ACHN (cell line): ENCODE data around the gene MGAT5B.
"Not testable (repeated sequence)": the region's sequence is repeated elsewhere in the genome, so short reads cannot be mapped to it uniquely, and the experiment has no call there.

Source experiments
- DNase-seq: peaks from one replicate; pipeline ENCODE4 v3.0.0-alpha.2; 2015
- in situ Hi-C: cut with HindIII; loops from 2 replicates; pipeline ENCODE4 v1.10.0; 2017; ENCODE audit warnings: low sequenced_read_pairs, low pct_ligation_motif_present, low pct_unique_long_range_greater_than_20kb

Gene MGAT5B

DNA sequence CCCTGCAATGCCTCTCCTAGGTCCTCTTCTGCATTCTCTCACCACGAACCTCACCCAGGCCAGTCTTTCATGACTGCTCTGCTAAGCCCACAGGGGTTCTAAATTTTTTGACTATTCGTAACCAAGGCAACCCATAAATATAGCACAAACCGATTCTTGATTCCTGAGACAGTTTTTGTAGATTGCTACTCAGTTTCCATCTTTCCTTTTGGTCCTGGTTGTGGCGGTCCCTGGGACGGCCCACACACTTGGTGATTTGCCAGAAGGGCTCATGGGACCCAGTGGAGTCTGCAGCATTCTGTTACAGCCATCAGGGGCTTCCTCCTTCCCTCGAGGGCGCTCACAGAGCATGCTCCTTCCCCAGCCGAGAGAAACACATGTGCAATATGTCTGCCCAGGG lies 23.4 kb upstream of the MGAT5B start:
- in situ Hi-C loops = no loop called here
- DNase-seq = no peak

DNA sequence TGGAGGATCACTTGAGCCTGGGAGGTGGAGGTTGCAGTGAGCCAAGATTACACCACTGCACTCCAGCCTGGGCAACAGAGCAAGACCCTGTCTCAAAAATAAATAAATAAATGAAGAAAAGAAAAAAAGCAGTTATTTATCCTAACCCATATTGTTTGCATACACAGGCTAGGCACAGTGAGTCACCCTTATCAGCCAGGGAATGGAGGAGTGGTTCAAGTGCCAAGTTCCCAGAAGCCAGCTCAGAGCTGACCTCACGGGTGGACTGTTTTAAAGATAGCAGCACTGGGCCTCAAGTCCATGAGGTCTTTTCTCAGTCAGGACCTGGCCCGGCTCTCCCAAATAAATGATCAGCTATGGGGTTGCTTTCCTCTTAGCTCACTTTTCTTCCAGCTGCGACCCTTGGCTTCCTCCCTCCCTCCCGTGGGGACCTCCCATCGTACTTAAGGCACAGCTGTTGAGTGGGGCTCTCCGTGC lies 22.6 kb upstream of the MGAT5B start:
- in situ Hi-C loops = no loop called here
- no peak for DNase-seq

DNA sequence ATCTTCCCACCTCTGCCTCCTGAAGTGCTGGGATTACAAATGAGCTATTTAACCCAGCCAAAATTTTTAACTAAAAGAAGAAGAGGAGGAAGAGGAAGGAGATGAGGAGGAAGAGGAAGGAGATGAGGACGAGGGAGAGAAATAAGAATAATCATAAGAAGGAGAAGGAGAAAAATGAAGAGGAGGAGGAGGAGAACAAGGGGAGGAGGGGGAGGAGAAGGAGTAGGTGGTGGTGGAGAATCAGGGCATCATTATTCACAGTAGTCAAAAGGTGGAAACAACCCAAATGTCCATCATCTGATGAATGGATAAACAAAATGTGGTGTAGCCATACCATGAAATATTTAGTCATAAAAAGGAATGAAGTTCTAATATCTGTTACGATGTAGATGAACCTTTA lies 21.2 kb upstream of the MGAT5B start:
- DNase-seq = no peak
- in situ Hi-C loops = no loop called here

DNA sequence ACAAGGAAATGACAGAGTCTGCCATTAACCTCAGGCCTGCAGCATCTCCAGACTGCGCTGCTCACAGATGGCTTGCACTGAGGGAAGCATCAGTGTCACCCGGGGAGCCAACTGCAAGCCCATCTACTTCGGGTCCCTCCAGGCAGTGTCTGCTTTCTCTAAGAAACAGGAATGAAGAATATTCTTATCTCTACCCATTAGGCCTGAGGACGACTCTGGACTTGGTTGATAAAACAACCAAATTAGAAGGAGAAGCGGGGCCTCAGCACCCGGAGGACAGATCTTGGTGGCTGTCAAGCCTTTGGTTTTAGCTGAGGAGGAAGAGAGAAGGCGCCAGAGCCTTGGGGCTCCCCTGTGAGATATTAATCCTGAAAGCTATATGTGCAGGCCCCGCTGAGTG lies 19.5 kb upstream of the MGAT5B start:
- DNase-seq = no peak
- in situ Hi-C loops = no loop called here

DNA sequence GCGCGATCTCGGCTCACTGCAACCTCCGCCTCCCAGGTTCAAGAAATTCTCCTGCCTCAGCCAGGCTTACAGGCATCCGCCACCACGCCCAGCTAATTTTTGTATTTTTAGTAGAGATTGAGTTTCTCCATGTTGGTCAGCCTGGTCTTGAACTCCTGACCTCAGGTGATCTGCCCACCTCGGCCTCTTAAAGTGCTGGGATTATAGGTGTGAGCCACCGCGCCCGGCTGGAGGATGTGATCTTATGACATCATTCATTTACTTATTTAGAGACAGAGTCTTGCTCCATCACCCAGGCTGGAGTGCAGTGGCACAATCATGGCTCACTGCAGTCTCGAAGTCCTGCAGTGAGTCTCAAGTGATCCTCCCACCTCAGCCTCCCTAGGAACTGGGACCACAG lies 19.0 kb upstream of the MGAT5B start:
- DNase-seq, in situ Hi-C loops: not testable (repeated sequence)

DNA sequence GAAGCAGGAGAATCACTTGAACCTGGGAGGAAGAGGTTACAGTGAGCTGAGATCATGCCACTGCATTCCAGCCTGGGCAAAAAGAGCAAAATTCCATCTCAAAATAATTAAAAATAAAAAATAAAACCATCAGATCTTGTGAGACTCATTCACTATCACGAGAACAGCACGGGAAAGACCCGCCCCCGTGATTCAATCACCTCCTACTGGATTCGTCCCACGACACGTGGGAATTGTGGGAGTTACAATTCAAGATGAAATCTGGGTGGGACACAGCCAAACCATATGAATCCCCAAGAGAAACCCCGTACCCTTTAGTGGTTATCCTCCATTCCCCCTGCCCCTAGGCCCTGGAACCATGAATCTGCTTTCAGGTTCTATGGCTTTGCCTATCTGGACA lies 15.4 kb upstream of the MGAT5B start:
- in situ Hi-C loops = no loop called here

DNA sequence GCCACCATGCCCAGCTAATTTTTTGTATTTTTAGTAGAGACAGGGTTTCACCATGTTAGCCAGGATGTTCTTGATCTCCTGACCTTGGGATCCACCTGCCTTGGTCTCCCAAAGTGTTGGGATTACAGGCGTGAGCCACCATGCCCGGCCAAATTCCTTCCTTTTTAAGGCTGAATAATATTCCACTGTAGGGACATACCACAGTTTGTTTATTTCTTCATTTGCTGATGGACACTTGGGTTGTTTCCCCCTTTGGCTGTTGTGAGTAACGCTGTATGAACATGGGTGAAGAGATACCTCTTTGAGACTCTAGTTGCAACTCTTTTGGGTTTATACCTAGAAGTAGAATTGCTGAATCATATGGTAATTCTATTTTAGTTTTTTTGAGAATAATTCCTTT lies 13.1 kb upstream of the MGAT5B start:
- in situ Hi-C loops = no loop called here
- DNase-seq = no peak

More for the DNA sequence above, 15.4 kb upstream of the MGAT5B start:
- no peak for DNase-seq

DNA sequence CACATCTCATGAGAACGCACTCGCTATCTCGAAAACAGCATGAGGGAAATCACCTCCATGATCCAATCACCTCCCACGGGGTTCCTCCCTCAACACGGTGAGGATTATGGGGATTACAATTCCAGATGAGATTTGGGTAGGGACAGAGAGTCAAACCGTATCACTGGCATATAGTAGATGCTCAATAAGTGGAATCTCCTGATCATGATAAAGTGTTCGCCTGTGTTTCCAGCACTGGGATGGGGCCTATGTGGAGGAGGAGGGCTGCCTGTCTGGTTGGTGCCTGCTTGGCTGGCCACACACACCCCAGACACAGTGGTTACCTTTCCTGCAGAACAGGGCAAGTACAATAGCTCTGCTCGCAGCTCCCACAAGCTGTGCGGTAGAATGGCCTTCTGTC lies 6.1 kb upstream of the MGAT5B start:
- in situ Hi-C loops = no loop called here
- no peak for DNase-seq

DNA sequence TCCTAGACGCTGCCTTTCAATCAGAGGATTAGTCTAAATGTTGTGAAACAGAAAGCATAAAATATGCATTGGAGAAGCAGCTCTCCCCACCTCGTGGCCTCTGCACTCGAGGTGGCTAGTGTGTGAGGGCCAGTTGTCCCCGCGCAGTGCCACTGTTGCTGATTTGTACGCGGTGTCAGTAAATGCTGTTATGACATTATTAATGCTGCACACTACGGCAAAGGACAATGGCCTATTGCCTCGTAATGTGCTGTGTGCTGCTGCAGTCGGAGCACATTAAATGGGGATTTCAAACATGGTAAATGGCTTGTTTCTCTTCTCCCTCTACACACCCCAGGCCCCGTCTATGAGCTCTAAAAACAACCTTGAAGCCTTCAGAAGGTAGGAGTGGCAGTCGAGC lies 5.7 kb upstream of the MGAT5B start:
- DNase-seq = no peak
- in situ Hi-C loops = no loop called here

DNA sequence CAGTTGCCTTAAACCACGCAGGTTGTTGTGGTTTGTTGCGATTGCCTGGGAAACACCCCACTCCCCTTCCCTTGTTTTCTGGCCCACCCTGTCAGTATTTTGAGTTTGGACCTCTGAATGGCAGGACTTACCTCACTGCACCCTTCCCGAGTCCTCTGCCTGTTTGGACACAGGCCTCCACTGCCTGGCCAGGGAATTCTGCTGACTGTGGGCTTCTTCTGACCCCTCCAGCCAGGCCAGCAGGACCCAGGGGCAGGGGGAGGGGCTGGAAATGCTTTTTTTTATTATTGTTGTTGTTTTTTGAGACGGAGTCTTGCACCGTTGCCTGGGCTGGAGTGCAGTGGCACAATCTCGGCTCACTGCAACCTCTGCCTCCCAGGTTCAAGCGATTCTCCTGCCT lies 4.2 kb upstream of the MGAT5B start:
- in situ Hi-C loops = no loop called here
- DNase-seq = no peak

DNA sequence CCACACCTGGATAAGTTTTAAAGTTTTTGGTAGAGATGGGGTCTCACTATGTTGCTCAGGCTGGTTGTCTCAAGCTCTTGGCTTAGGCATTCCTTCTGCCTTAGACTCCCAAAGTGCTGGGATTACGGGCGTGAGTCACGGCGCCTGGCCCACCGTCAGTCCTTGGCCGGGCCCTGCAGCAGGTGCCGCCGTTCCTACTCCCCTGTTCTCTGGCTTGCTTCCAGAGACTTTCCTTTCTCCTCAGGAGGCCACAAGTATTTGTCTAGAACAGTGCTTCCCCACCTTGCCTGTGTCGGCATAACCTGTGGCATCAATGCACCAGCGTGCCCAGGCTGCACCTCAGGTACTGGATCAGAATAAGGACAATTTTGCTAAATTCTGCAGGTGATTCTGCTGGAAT lies 3.0 kb upstream of the MGAT5B start:
- DNase-seq = no peak
- in situ Hi-C loops = no loop called here

DNA sequence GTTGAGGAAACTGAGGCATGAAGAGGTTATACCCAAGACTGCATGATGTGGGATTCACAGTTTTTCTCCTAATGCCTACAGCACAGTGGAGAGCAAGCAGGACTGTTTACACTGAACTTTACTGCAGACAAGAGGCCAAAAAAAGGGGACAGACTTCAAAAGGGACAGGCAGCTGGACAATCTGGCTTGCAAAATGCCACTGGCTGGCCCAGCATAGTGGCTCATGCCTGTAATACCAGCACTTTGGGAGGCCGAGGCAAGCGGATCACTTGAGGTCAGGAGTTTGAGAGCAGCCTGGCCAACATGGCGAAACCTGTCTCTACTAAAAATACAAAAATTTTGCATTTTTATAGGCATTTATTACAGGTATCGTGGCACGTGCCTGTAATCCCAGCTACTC lies 2.0 kb upstream of the MGAT5B start:
- DNase-seq = no peak

DNA sequence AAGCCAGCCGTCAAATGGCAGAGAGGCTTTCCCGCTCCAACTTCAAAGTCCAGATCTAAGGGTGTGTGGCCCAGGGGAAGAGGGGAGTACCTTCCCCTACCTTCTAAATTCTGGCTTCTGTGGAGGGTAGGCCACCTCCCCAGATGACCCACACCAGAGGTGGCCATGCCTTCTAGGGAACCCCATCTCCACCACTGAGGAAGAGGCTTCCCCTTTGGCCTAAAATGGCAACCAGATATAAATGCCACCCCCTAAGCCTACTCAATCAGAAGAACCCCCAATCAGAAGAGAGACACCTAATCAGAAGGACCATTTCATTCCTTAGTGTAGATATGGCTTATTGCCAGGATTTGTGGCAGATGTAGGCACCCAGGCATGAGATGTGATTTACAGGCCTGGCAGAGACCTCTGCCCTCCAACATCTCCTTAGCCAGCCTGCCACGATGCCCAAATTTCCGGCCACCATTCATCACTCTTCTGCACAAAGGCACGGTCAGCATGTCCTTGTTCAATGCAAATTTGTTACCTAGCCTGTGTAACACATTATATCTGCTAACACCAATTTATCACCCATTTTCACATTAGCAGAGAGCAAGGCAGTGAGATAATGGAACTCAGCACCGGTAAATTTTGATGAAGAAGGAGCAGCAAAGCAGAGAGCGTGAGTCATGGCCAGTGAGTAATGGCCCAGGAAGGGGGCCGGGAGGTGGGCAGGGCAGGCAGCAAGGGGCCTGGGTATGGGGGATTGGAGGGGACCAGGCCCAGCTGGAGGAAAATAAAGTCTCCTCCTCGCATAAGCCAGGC lies 1.2 kb upstream of the MGAT5B start:
- peak; percentile 76 for DNase-seq
- in situ Hi-C loops = no loop called here

More for the DNA sequence above, 2.0 kb upstream of the MGAT5B start:
- in situ Hi-C loops = no loop called here

DNA sequence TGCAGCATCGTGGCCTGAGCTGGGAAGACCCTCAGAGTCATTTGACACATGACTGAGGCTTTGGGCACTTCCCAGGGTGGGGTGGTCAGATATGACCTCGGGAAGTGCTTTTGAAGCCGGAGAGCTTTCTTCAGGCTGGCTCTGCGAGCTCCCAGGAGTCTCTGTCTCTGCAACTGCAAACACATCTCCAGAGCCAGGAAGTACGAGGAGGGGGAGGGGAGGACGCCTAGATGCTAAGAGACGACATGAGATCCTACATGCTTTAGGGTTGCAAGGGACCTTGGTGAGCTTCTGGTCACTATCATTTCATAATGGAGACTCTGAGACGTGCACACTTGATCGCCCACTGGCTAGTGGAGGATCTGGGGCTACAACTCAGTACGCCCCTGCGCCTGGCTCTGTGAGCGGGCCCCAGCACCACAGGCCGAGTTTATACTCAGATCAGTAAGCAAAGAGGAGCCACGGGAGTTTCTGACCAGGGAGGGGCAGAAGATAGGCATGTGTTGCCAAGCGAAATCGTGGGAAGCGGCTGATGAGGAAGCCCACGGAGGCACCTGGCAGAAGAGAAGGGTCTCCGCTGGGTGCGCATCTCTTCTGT lies 527 bp upstream of the MGAT5B start:
- in situ Hi-C loops = no loop called here
- peak; percentile 70 for DNase-seq

DNA sequence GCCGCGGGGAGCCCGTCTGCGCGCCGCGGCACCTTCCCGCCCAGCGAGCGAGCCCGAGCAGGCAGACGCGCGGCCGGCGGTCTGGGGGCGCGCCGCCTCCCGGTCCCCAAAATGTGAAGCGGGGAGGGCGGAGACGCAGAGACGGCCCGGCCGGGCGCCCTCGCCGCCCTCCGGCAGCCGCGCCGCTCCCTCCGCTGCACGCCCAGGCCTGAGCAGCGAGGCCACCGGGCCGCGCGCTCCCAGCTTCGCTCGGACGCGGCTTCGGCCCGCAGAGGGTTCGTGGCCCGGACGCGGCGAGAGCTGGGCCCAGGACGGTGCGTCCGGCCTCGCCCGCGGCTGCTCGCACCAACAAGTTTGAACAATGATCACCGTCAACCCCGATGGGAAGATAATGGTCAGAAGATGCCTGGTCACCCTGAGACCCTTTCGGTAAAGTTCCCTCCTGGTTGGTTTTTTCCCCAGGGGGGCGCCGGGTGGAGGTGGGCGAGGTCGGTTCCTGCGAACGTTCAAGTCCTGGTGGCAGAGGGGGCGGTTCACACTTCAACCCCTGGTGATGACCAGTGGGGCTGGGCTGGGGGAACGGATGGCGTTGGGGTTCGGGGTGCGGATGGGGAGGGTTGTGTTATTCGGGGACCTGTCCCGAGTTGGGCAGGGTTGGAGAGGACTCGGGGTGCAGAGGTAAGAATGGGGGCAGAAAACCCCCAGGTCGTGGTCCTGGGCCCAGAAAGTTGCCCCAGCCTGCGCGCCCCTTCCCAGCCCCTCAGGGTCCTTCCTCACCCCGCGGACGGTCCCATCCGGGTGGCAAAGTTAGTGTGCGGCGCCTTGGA lies 678 bp downstream of the MGAT5B start:
- in situ Hi-C loops = no loop called here
- peak; percentile 41 for DNase-seq

DNA sequence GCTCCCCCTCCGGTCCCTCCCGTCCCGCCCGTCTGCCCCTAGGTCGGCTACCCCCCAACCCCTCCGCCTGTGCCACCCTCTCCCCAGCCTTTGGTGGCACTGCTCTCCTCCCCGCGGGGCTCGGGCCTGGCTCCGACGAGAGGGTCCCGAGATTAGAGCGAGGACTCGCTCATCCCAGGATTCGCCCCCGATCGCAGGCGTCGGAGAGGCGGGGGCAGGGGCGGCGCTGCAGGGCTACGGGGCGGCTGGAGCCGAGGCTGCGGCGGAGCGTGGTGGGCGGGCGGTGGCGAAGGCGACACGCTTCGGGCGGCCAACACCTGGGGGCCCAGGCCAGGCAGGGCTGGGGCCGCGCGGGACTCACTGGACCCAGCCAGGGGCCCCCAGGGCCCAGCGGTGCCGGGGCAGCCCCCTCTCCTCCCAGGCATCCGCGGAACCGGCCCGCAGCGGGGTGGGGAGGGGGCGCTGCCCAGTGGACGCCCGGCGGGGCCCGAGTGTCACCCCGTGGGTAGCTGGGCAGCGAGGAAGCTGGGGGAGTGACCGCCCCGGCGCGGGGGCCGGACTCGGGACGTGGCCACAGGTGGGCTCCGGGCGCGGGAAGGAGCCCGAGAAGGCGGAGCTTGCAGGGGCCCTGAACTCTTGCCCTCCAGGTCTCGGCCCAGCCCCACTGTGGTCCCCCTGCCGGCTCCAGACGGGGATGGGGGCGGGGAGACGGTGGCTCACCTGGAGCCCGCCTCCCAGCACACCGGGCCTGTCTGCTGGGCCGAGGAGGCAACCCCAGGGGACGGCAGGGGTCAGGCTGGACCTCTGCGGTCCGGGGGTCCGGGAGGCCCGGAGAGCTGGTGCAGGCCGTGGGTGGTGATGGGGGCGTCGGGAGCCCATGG lies 1.5 kb downstream of the MGAT5B start:
- in situ Hi-C loops = no loop called here
- no peak for DNase-seq

DNA sequence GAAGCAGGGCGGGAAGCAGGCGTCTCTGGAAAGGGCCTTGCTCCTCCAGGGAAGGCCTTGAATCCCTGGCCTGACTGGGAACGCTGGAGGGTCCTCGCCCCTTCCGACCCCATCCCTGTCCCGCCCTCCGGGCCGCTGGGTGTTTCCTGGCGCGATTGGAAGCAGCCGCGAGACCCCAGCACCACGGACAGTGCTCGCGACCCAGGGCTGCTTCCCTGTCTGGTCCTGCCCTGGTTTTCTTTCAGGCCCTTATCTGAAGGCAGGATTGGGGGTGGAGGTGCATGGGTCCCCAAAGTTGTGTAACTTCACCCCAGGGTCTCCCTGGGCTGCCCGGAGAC lies 2.1 kb downstream of the MGAT5B start:
- no peak for DNase-seq
- in situ Hi-C loops = no loop called here

DNA sequence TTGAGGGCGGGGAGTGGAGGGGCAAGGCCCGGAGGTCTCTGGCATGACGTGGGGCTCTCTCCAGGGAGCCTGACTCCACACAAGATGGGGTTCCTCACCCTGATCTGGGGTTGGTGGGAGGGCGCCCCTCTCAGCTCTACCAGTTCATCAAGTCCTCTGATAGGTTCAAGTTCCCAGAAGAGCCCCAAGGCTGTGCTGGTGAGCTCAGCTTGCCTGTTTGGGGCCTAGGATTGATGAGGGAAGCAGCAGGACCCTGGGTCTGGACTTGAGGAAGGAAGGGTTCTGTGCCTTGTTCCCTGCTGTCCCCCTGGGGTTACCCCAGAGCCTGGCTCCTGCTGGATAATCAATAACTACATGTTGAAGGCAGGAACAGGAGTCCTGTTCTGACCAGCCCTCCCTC lies 3.5 kb downstream of the MGAT5B start:
- peak; percentile 27 for DNase-seq
- in situ Hi-C loops = no loop called here
